Dermis microvascular lymphatic vessel endothelial cell (primary cell): ENCODE results near the gene CLCF1. TPM values are rescaled to one million over a fixed set of nuclear protein-coding genes. Genes with fewer than 3 reads are reported as not detected.
A peak's percentile ranks its signal among the peaks of the same experiment; 100 is the strongest.

Experiments
- DNase-seq, 2 donors: peaks; one replicate each; pipeline versions ENCODE4 v3.0.0 to v3.0.0-alpha.2; 2010; ENCODE audit warnings: low read depth in 2 of 2
- total RNA-seq: library from RNA; depleted of rRNA; stranded (reverse); fragments of >200 nt; gene quantifications from 2 replicates; pipeline ENCODE4 v1.2.1, GENCODE V29; 2014

CLCF1 gene
- total RNA-seq, 1 donor from 2014 or later: 1.7 TPM

GRCh38 chr11:67356864-67357561 lies 16.4 kb downstream of the CLCF1 start:
- peak in 1 of 2 donors; percentile 76 for DNase-seq

DNA sequence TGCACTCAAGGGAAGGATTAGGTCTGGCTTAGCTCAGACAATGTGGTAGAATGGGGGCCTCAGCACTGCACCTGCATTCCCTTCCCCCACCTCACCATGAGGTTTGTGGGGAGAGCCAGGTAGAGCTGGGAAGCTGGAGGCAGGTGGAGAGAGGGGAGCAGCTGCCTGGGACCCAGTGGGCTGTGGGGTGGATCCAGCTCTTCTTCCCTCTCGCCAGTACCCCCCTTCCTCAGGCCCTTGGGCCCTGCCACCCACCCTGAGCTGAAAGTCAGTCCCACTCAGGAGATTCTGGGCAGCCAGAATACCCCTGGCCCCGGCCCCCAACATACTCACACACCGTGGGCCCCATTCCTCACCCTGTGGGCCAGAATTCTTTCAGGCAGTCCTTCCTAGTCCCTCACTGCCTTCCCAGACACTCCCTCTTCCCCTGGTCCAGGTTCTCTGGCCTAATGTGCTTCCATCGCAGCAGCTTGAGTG lies 17.0 kb downstream of the CLCF1 start:
- no peak for DNase-seq

- DNase-seq: no peak
These were observed 17.5 kb downstream of the CLCF1 start for GRCh38 chr11:67355794-67356386.

DNA sequence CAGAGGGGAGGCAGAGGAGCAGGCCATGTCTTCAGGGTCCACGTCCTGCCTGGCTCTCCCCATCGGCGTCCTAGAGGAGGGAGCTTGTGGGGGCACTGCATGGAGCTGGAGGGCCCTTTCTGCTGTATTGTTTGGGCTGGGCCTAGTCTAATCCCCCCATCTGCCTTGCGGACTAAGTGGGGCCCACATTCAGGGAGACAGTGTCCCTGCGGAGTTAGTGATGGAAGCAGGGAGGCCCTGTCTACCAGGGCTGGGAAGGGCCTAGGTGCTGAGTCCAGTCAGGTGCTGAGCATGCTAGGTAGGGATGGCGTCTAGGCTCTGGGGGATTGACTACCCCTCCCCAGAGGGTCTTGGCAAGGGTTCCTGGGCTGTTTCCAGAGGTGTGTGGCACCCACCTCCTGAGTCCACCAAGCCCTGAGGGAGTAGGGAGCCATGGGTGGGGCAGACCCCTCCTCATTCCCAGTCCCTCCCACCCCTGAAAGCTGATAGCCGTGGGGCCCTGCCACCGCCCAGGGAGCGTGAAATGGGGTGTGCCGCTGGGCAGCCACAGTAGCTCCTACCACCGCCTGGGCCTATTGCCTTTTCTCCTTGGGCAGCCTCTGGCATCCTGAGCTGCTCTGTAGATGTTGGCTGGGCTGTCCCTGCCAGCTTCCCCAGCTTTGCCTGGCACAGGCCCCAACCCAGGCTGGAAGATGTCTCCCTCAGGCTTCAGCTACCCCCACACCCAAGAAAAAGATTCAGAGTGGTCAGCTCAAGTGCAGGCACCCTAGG lies 18.2 kb downstream of the CLCF1 start:
- DNase-seq: no peak

- peak; percentile 73 to 97 for DNase-seq
These were observed 19.0 kb downstream of the CLCF1 start for GRCh38 chr11:67354075-67355022.

DNA sequence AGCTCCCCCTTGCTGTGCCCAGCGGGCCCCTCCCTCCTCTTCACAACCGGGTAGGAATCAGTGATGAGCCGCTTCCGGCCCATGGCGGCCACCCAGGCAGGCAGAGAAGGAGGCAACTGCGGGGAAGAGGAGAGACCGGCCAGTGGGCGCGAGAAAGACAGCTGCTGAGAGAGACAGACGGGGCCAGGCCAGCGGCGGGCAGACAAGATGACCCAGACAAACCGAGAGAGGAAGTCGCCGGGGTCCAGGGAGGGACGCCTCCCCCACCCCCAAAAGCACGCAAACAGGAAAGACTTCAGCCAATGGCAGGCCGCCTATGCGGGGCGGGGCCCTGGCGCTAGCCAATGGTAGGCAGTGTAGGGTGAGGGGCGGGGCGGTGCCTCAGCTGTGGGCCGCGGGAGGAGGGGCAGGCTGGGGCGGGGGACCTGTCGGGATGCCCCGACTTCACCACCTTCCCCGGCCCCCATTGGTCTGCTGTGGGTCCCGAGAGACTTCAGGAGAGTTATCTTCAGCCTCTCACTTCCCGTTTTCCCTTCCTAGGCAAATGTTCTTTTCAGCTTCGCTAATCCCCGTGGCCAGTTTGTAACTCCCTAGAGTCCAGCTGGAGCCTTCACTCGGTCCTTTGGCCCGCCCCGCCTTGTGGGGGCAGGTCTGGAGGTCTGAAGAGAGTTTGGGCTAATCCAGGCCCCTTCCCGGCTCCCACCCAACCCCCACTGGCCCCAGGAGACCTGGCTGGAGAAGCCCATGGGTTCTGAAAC lies 19.9 kb downstream of the CLCF1 start, which contains the start of gene POLD4:
POLD4 (minus strand) TSS at position 230 of the 758 bp plus-strand sequence; CDS start at position 83, 147 bp downstream.
- peak; percentile 84 to 98 for DNase-seq

DNA sequence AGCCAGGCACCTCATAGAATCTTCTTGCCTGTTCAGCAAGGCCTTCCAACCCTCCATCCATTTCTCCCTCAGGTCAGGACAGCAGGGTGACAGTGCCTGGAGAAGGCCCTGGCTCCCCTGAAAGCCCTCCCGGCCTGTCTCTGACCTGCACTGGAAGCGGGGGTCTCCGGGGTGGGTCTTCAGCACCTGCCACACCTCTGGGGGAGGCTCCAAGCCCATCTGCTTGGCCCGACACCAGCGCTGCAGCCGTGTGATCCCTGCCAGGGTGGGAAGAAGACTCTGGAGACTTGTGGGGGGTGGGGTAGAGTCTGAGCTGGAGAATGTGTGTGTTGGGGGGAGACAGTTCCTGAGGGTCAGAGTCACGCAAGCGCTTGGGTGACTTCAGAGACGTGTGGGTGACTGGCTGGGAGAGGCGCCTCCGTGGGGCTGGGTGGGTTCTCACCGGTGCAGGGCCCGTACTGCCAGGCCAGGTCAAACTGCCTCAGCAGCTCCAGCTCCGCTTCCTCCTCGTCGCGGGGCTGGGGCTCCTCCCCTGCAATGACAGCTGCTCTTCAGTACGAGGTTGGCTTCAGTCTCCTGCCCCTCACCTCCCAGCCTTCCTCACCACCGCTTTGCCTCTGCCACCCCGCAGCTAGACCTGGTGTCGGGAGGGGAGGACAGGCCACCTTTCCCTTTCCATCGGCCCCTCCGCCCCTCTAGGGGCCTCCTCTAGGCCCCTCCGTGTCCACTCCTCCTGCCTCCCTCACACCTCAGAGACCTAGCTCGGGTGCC lies 20.7 kb downstream of the CLCF1 start:
- peak in 1 of 2 donors; percentile 60 for DNase-seq

- DNase-seq: peak in 1 of 2 donors; percentile 73
These were observed 22.0 kb downstream of the CLCF1 start for GRCh38 chr11:67351275-67352005.

DNA sequence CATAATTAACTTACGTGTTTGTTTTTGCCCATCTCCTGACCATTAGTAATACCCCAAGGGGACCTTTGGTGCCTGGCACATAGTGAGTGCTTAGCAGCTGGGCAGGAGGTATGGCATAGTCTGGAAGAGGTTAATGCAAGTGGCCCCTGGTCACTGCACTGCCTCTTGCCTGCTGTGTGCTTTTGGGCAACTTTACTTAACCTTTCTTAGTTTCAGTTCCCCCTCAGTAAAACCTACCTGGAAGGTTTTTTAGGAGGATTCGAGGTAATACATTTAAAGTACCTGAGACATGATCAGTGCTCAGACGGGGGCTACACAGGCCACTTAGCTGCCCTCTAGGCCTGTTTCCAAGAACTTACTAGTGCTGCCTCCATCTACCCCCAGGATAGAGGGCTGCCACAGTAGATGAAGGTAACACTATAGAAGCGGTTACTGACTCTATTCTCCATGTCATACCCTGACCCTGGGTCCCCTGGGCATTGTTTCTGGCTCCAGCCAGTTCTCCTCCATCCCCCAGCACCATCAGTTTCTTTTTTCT lies 23.4 kb downstream of the CLCF1 start:
- DNase-seq: no peak

DNA sequence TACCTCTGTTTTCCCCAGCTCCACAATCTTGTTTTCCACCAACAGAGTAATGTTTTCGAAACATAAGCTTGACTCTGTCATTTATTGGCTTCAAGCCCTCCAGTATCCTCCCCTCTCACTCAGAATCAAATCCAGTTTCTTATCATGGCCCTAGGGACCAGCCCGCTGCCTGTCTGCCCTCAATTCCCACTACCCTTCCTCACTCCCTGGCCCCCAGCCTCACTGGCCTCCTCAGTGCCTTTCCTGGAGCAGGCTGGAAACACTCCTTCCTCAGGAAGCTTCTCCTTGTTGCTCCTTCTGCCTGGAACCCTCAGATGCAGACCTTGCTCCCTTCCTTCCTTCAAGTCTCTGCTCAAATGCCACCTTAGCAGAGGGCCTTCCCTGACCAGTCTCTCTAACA lies 23.9 kb downstream of the CLCF1 start:
- no peak for DNase-seq

DNA sequence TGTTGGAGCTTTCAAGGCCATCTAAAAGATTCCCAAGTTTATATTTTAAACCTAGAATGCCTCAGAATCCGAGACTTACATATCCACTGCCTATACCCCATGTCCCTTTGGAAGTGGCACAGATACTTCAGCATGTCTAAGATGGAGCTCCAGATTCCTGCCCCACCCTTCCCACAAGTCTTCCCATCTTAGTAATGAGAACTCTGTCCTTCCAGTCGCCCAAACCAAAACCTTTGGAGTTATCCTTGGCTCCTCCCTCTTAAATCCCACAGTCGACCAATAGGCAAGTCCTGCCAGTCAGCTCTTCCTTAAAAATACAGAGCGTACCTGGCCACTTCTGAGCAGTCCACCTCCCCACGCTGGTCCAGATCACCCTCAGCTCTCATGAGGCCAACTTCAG lies 24.4 kb downstream of the CLCF1 start:
- no peak for DNase-seq

- no peak for DNase-seq
These were observed 25.2 kb downstream of the CLCF1 start for GRCh38 chr11:67347964-67348749.

DNA sequence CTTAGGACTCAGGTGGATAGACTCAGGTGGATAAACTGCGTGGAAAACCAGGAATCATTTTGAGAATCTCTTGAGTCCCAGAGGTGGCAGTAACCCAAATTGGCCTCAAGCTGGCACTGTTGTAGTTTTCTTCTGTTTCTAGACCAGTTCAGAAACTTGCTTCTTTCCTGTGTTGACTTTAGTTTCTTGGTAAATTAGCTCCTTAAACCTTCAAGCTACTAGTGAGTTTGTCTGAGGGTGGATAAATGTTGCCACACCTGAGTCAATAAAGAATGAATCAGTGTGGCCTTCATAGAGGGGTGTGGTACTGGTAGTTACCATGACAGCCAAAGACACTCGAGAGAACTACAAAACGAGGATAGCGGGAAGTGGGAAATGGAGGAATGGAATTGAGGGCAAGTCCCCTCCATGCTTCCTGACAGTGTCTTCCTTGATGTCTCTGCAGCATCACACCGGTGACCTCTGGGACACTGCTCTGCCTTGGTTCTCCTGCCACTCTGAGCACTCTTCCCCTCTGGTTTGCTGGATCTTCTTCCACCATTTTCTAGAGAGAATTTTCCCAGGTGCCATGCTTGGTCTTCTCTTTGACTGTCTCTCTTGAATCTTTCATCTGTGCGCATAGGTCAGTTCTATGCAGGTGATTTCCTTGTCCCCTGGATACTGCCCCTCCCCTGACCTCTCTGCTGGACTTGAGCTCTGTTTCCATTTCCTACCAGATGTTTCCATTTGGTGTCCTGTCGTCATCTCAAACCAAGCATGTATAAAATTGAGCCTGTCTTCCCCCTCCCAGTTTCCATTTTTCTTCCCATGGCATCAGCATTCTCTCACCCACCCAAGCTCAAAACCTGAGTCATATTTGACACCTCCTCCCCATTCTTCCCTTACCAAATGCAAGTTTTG lies 27.2 kb downstream of the CLCF1 start:
- DNase-seq: peak in 1 of 2 donors; percentile 58

DNA sequence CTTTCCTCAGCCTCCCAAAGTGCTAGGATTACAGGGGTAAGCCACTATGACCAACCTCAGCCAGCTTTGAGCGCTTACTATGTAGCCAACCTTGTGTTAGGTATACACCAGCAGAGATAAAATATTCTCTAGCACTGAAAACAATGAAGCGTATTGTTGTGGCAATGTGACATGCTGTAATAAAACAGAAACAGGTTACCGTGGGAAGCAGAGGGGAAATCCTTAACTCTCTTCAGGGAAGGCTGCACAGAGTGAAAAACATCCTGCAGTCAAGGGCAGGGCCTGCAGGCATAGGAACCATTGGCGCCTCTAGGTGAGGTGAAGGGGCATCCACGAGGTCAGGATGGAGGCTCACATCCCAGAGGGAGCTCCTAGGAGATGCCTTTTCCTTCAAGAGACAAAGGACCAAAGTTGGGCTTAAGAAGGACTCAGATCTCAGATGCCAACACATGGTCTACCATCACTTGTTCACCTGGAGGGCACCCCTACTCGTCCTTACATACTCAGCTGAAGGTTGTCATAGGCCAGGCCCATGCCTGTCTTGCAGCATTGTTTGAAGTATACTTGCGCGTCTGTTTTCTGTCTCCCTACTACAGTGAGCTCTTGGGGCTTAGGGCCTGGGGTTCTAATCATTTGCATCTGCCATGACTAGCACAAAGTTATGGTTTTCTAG lies 28.0 kb downstream of the CLCF1 start:
- DNase-seq: peak; percentile 52 to 68

DNA sequence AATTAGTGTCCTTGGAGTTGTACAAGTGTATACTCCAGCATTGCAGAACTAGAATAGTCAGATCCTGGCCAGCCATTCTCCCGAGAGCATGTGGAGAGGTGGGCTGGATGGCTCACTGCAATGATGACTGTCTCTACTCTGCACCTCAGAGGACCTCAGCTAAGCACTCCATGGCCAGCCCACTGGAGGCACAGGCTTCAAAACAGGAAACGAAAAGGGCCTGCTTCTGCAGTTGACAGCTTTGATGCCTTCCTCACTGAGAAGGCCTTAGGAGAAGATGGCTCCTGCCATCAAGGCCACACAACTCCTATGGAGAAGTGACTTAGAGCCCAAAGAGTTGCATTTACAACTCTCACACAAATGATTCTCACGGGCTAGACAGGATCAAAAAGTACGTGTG lies 29.1 kb downstream of the CLCF1 start:
- no peak for DNase-seq

- no peak for DNase-seq
These were observed 36.1 kb downstream of the CLCF1 start for GRCh38 chr11:67337257-67337656.
